Gastroesophageal sphincter (tissue), 2 donors: ENCODE data around the gene WNK2.

Experiments
- EP300 ChIP-seq: sonication (generic); formaldehyde crosslinking; IDR thresholded peaks from one replicate; pipeline ENCODE4 v1.6.1; 2017; ENCODE audit warnings: antibody characterized with exemption, mild to moderate bottlenecking
- POLR2A ChIP-seq, 2 donors: fragments of 450-650 bp; IDR thresholded peaks; one replicate each; pipeline ENCODE4 v1.6.1; 2017; ENCODE audit warnings: antibody characterized with exemption in 2 of 2, mild to moderate bottlenecking in 2 of 2, moderate library complexity in 1 of 2

GRCh38 chr9:93207326-93207814 is 23.4 kb downstream of the WNK2 start:
- TF ChIP-seq POLR2A (IDR thresholded peaks at IDR 0.05), result no peak
- no peak for TF ChIP-seq EP300
